ENCODE results near the gene UHRF1. TPM values are rescaled to one million over a fixed set of nuclear protein-coding genes. Genes with fewer than 3 reads are reported as not detected.

UHRF1 gene
- total RNA-seq, 3 donors from 2014 or later (not counting 1 experiment from before 2014, with no cell fraction given) = 2.8 to 4.6 (median 4.1) TPM

GRCh38 chr19:4991996-4992698 lies 82.8 kb downstream of the UHRF1 start:
- ATAC-seq = no peak
- DNase-seq = no peak
- no peak overlapping the region for H3K27ac ChIP-seq (ENCODE audit: low read length)
- Mint-ChIP-seq H3K9me3 (peaks cover 0 to 2% of the 10 kb centered on the region in 2 donors), H3K36me3 (peaks cover 10% of the 10 kb centered on the region), H3K27me3 (ENCODE audit: low read depth in 2 of 2) (no peaks in the 10 kb centered on the region), H3K4me3 (no peak overlapping the region), H3K27ac (no peak overlapping the region), H3K4me1 (peaks cover 56 to 66% of the 10 kb centered on the region in 2 donors)
- no peak for TF ChIP-seq CTCF (IDR thresholded peaks at IDR 0.05)
- H3K4me1 ChIP-seq (ENCODE audit: control insufficient read depth, insufficient read depth, low read length) = peaks cover 20% of the 10 kb centered on the region
- no peaks in the 10 kb centered on the region for H3K27me3 ChIP-seq (ENCODE audit: control insufficient read depth, insufficient read depth, low read length)
- H3K36me3 ChIP-seq (ENCODE audit: control insufficient read depth, insufficient read depth, low read length) = no peaks in the 10 kb centered on the region
- H3K9me3 ChIP-seq (ENCODE audit: control insufficient read depth, insufficient read depth, low read length) = no peaks in the 10 kb centered on the region
- H3K4me3 ChIP-seq (ENCODE audit: low read length) = no peak overlapping the region
- intact Hi-C loops (cut with micrococcal nuclease) = no loop called here
- 96% methylated on average over 12 of the region's 13 CpGs for WGBS (ENCODE audit: insufficient coverage)

- H3K27me3 Mint-ChIP-seq (ENCODE audit: low read depth in 2 of 2) = no peaks in the 10 kb centered on the region
- DNase-seq (no peak), ATAC-seq (no peak)
- Histone ChIP-seq H3K27me3 (ENCODE audit: control insufficient read depth, insufficient read depth, low read length) (no peaks in the 10 kb centered on the region), H3K9me3 (ENCODE audit: control insufficient read depth, insufficient read depth, low read length) (no peaks in the 10 kb centered on the region), H3K4me1 (ENCODE audit: control insufficient read depth, insufficient read depth, low read length) (peaks cover 5% of the 10 kb centered on the region), H3K4me3 (ENCODE audit: low read length) (no peak overlapping the region), H3K27ac (ENCODE audit: low read length) (no peak overlapping the region), H3K36me3 (ENCODE audit: control insufficient read depth, insufficient read depth, low read length) (no peaks in the 10 kb centered on the region)
- H3K27ac Mint-ChIP-seq = peak overlapping the region in 1 of 2 donors; percentile 9
- TF ChIP-seq CTCF (IDR thresholded peaks at IDR 0.05) = no peak
- H3K4me3 Mint-ChIP-seq = no peak overlapping the region
- peaks cover 47 to 60% of the 10 kb centered on the region in 2 donors for H3K4me1 Mint-ChIP-seq
- intact Hi-C loops (cut with micrococcal nuclease) = no loop called here
- 97% methylated on average over 3 of the region's 3 CpGs for WGBS (ENCODE audit: insufficient coverage)
- H3K9me3 Mint-ChIP-seq = peaks cover 0 to 2% of the 10 kb centered on the region in 2 donors
- peaks cover 10% of the 10 kb centered on the region for H3K36me3 Mint-ChIP-seq
These were observed 84.4 kb downstream of the UHRF1 start for GRCh38 chr19:4993683-4994082.

GRCh38 chr19:4996701-4997100 lies 87.4 kb downstream of the UHRF1 start:
- intact Hi-C loops (cut with micrococcal nuclease) = no loop called here
- H3K27me3 Mint-ChIP-seq (ENCODE audit: low read depth in 2 of 2) = no peaks in the 10 kb centered on the region
- Histone ChIP-seq H3K27me3 (ENCODE audit: control insufficient read depth, insufficient read depth, low read length) (no peaks in the 10 kb centered on the region), H3K4me3 (ENCODE audit: low read length) (no peak overlapping the region), H3K4me1 (ENCODE audit: control insufficient read depth, insufficient read depth, low read length) (no peaks in the 10 kb centered on the region), H3K27ac (ENCODE audit: low read length) (no peak overlapping the region), H3K36me3 (ENCODE audit: control insufficient read depth, insufficient read depth, low read length) (no peaks in the 10 kb centered on the region), H3K9me3 (ENCODE audit: control insufficient read depth, insufficient read depth, low read length) (no peaks in the 10 kb centered on the region)
- H3K4me1 Mint-ChIP-seq = peaks cover 42 to 65% of the 10 kb centered on the region in 2 donors
- H3K27ac Mint-ChIP-seq = no peak overlapping the region
- 93% methylated on average over 3 of the region's 5 CpGs for WGBS (ENCODE audit: insufficient coverage)
- peaks cover 10% of the 10 kb centered on the region for H3K36me3 Mint-ChIP-seq
- ATAC-seq (no peak), DNase-seq (no peak)
- peaks cover 0 to 2% of the 10 kb centered on the region in 2 donors for H3K9me3 Mint-ChIP-seq
- H3K4me3 Mint-ChIP-seq = no peak overlapping the region
- no peak for TF ChIP-seq CTCF (IDR thresholded peaks at IDR 0.05)

- Mint-ChIP-seq H3K36me3 (peaks cover 10% of the 10 kb centered on the region), H3K4me1 (peaks cover 41 to 68% of the 10 kb centered on the region in 2 donors), H3K27me3 (ENCODE audit: low read depth in 2 of 2) (no peaks in the 10 kb centered on the region), H3K9me3 (no peaks in the 10 kb centered on the region), H3K27ac (no peak overlapping the region), H3K4me3 (no peak overlapping the region)
- intact Hi-C loops (cut with micrococcal nuclease) = no loop called here
- TF ChIP-seq CTCF (IDR thresholded peaks at IDR 0.05) = no peak
- Histone ChIP-seq H3K9me3 (ENCODE audit: control insufficient read depth, insufficient read depth, low read length) (no peaks in the 10 kb centered on the region), H3K27me3 (ENCODE audit: control insufficient read depth, insufficient read depth, low read length) (no peaks in the 10 kb centered on the region), H3K36me3 (ENCODE audit: control insufficient read depth, insufficient read depth, low read length) (no peaks in the 10 kb centered on the region), H3K4me1 (ENCODE audit: control insufficient read depth, insufficient read depth, low read length) (no peaks in the 10 kb centered on the region), H3K27ac (ENCODE audit: low read length) (no peak overlapping the region), H3K4me3 (ENCODE audit: low read length) (no peak overlapping the region)
- no peak for ATAC-seq
- 96% methylated on average over 12 of the region's 12 CpGs for WGBS (ENCODE audit: insufficient coverage)
- no peak for DNase-seq
These were observed 88.0 kb downstream of the UHRF1 start for GRCh38 chr19:4997297-4997696.
